Hippocampal formation (tissue), 2 donors: Measurements from ENCODE around the gene AKT1S1.

Experiments
- DNase-seq, 2 donors: peaks; one replicate each; lab custom pipeline; 2025; lab: John Stamatoyannopoulos, UW

Gene AKT1S1

GRCh38 chr19:49907745-49908446 lies 30.7 kb upstream of the AKT1S1 start:
- no peak for DNase-seq

- peak in 1 of 2 donors; percentile 37 for DNase-seq
These were observed 29.9 kb upstream of the AKT1S1 start for GRCh38 chr19:49906879-49907564.

- DNase-seq = no peak
These were observed 27.0 kb upstream of the AKT1S1 start for GRCh38 chr19:49904136-49904535.

- no peak for DNase-seq
These were observed 19.9 kb upstream of the AKT1S1 start, which contains the start of gene IL4I1 for GRCh38 chr19:49896863-49897621. IL4I1 (minus strand) TSS chr19:49896887; CDS start chr19:49896160, 727 bp downstream.

DNA sequence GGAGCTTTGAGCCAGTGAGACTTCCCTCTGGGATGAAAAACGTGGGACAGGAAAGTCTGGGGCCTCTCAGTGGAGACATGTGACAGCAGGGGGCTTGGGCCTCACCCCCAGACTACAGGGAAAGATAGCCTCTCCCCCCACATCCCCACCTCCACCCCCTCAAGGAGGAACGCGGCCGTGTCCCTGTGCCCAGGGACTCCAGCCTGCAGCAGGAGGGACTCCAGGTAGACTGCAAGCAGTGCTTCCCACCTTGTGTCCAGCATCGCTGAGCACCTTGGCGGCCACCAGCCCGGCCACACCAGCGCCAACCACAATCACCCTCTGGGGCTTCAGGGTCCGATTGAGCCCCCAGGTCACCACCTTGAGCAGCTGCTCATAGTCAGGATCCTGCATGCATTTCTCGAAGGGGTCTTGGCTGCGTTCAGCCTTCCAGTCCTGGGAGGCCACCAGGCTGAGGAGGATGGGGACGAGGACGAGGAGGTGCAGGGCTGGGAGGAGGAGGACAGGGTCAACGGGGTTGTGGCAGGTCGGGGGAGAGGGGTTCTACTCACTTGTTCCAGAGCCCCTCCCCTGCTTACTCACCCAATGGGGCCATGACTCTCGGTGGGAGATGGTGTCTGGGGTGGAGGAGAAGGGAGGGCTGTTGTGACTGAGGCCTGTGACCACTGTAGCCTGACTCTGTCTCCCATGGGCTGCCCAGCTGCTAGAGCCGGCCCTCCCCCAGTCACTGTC lies 18.6 kb upstream of the AKT1S1 start:
- DNase-seq = no peak

DNA sequence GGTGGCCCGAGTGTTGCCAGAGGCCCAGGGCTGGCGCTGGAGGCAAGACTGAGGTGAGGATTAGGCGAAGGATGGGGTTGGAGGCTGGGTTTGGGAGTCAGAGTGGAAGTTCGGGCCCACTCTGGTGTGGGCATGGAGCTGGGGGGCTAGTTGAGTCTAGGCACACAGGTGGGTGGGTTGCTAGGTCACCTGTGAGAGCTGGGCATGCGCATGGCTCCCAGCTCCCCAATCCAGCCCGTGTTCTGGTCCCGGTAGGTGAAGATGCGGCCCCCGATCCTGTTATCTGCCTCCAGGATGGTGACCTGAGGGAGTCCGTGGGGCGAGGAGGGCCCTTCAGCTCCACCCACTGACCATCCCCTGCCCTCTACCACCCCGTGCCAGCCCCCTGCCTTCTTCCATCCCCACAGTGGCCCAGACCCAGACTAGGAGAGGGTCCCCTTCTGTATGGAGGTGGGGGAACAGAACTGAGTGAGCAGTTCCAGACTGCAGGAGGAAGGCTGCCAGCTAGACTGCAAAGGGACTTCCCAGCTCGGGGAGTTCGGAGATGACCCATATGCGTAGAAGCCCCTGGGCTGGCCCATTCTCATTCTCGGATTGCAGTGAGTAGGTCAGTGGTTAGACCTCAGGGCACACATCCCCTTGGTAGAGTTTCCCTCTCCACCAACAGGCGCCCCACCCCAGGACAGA lies 17.9 kb upstream of the AKT1S1 start:
- DNase-seq = no peak

DNA sequence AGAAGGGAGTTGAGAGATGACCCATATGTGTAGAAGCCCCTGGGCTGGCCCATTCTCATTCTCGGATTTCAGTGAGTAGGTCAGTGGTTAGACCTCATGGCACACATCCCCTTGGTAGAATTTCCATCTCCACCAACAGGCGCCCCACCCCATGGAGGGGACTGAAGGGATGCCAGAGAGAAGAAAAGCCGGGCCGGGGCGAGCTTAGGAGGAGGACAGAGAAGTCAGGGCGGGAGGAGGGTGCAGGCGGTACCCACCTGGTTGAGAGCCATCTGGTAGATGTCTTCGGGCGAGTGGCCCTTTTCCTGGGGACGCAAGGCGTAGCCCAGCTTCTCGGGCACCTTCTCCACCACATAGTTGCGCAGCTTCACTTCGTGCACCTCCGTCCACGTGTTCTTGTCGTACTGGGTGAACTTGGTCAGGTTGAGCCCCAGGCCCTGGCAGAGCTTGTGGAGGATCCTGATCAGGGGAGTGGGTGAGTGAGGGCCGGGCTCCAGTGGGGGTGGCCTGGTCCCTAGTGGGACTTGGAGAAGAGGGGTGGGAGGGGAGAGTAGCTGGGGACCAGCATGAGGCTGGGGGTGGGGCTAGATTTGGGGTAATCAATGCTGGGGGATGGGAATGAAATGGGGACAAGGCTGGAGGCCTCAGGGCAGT lies 17.0 kb upstream of the AKT1S1 start:
- DNase-seq = no peak

- DNase-seq = no peak
These were observed 15.6 kb upstream of the AKT1S1 start for GRCh38 chr19:49892716-49893115.

DNA sequence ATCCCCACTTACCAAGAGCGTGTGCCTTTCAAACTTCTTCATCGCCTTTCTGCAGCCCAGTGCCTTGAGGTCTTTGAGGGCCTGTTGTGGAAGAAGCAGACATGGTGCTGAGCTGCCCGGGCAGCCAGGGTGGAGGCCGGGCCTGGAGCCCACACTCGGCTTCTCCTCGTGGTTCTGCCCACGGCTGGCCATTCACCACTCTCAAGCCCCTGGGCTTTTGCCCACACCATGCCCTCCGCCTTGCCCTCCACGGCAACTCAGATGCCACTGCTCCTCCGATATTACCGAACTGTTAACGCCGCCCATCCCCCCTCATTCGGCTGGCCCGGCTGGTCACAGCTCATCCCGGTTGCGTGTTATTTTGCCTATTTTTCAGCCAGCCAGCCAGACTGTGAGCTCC lies 14.2 kb upstream of the AKT1S1 start:
- no peak for DNase-seq

DNA sequence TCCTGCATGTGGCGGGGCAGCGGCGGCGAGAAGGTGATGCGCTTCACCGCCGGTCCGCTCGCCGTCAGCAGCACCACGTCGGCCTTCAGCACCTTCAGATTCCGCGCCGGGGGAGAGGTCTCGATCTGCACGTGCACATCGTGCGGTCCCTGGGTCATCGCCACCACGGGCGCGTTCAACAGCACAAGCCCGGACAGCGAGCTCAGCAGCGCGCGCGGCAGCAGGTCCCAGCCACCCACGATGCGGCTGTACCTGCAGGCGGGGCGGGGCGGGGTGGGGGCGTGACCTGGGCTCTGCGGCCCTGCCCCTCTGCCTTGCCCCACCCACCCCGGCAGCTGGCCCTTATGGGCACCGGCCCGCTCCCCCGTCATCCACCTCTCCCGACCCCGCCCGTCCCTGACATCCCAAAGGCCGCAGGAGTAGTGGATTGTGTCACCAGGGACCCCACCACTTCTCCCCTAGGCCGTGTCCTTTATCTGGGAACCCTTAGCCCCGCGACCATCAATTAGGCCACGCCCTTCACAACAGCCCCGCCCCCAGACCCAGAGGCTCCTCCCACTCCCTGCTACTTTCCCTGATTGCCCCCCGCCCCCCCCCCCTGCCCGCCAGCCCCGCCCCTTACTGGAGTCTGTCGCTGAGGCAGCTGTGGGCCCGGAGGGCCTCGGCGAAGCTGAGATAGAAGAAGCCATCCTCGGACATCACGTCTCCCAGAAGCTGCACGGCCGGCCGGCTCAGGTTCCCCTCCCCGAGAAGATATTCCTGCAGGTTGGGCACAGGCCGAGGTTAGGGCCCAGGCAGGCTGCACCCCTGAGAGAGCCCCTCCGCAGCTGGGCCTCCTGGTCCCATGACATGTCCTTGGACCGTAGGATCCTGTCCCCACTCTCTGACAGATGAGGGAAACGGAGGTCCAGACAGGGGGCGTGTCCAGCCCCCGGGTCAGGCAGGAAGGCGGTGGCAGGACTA lies 13.5 kb upstream of the AKT1S1 start:
- DNase-seq = no peak

- DNase-seq = peak in 1 of 2 donors; percentile 28
These were observed 12.7 kb upstream of the AKT1S1 start for GRCh38 chr19:49889687-49890348.

DNA sequence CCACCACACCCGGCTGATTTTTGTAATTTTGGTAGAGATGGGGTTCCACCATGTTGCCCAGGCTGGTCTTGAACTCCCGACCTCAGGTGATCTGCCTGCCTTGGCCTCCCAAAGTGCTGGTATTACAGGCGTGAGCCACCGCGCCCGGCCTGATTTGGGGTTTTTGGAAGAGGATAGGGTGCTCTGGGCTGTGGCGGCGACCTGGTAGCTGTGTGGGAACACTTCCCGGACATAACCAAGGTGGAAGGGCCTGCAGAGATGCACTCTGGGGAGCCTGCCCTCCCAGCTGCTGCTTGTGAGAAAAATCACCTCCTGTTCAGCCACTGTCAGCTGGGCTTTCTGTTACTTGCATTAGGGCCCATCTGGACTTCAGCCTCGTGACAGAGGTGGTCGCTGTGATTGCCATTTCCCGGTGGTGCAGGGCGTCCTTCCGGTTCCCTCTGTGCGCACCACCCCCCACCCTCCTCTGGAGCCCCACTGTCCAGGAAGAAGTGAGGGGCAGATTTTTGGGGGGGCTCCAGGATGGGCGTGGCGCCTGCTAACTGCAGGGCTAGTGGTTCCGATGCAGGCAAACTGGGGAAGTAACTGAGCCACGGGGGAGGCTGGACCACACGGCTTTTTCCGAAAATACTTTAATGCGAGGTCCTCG lies 12.0 kb upstream of the AKT1S1 start:
- no peak for DNase-seq

DNA sequence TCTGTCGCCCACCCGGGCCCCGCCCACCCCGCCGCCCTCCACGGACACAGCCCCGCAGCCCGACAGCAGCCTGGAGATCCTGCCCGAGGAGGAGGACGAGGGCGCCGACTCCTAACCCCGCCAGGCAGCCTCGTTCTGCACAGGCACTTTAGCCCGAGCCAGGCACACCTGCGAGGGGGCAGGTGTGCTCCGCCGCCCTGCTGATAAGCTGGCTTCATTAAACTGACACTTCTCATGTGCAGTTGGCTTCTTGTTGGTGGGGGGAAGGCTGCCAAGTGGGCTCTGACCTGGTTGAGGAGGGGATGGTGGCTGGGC lies 11.3 kb upstream of the AKT1S1 start:
- no peak for DNase-seq

DNA sequence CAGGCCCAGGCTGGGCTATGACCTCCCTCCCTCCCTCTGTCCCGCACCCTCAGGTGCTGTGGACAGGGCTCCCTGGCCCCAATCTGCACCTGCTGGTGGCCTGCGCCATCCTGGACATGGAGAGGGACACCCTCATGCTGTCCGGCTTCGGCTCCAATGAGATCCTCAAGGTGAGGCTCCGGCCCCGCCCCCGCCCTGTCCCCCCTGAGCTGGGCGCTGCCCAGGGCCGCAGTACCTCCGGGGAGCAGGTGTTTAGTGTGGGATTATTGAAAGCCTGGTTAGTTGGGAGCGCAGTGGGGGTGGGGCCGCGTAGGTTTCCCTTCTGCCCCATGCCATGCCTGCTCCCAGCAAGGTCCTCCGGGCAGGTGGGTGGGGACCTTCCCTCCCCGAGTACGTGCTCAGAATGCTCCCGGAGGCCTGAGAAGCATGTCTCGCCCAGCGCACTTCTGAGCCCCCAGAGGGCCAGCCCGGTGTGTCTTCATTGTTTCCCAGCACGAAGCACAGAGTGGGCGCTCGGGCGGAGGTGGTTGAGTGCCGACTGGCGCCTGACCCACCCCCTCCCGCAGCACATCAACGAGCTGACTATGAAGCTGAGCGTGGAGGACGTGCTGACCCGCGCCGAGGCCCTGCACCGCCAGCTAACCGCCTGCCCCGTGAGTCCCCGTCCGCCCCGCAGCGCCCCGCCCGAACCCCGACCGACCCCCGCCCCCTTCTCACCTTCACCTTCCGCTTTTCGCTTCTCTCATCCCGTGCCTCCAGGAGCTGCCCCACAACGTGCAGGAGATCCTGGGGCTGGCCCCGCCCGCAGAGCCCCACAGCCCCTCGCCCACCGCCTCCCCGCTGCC lies 10.7 kb upstream of the AKT1S1 start:
- DNase-seq = no peak

- no peak for DNase-seq
These were observed 10.0 kb upstream of the AKT1S1 start for GRCh38 chr19:49887037-49887664.

DNA sequence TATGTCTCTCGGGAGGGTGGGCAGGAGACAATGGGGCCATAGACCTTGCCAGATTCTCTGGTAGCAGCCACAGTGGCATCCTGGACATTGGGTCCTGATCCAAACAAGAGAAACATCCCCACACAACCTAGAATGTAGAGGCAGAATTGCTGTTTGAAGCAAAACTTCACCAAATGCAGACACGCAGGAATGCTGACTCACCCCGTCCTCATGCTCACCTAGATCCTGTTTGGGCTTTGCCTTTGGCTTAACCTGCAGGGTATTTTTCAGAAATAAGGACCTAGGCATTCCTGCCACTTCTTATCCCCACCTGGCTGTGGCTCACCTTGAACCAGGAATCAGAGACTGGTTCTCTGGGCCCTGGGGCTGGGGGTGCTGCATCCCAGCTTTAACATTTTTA lies 7.6 kb upstream of the AKT1S1 start:
- DNase-seq = no peak

GRCh38 chr19:49884109-49884508 lies 7.0 kb upstream of the AKT1S1 start:
- no peak for DNase-seq

- DNase-seq = no peak
These were observed 5.9 kb upstream of the AKT1S1 start for GRCh38 chr19:49883094-49883493.
